Measurements from ENCODE around the gene RECQL5. TPM values are rescaled to one million over a fixed set of nuclear protein-coding genes. Genes with fewer than 3 reads are reported as not detected.

The RECQL5 gene
- total and polyA plus RNA-seq, 4 donors: 16.4 to 32.5 (median 29.8) TPM

GRCh38 chr17:75604034-75604695 is 62.8 kb downstream of the RECQL5 start:
- no peak overlapping the region for H3K9ac ChIP-seq (ENCODE audit: insufficient read depth in 1 of 2, low read length in 2 of 2)
- no peak overlapping the region for H3K4me3 ChIP-seq
- no peak overlapping the region for H3K27ac ChIP-seq (ENCODE audit: low read depth in 1 of 2, low read length in 1 of 2)
- no peak for DNase-seq
- no peaks in the 10 kb centered on the region for H3K27me3 ChIP-seq (ENCODE audit: control insufficient read depth in 3 of 3, insufficient read depth in 3 of 3, low read length in 2 of 3)
- TF ChIP-seq CTCF (IDR thresholded peaks at IDR 0.05; ENCODE audit: control extremely low read depth, extremely low read depth): no peak
- 75 to 86% methylated on average over 12 of the region's 12 CpGs for WGBS, 2 donors
- ATAC-seq (ENCODE audit: insufficient read depth, low FRiP score): no peak
- H3K4me1 ChIP-seq (ENCODE audit: control insufficient read depth in 5 of 5, insufficient read depth in 5 of 5, low read length in 5 of 5): peaks cover 0 to 2% (median 0%) of the 10 kb centered on the region in 5 donors
- no peaks in the 10 kb centered on the region for H3K9me3 ChIP-seq (ENCODE audit: control insufficient read depth in 4 of 4, insufficient read depth in 3 of 4, low read length in 3 of 4)
- peaks cover 0 to 2% (median 0%) of the 10 kb centered on the region in 4 donors for H3K36me3 ChIP-seq (ENCODE audit: control insufficient read depth in 4 of 4, insufficient read depth in 4 of 4, low read length in 4 of 4)

- ATAC-seq (ENCODE audit: insufficient read depth, low FRiP score) (no peak), DNase-seq (no peak)
- Histone ChIP-seq H3K4me1 (ENCODE audit: control insufficient read depth in 5 of 5, insufficient read depth in 5 of 5, low read length in 5 of 5) (peaks cover 0 to 2% (median 0%) of the 10 kb centered on the region in 5 donors), H3K4me3 (no peak overlapping the region), H3K36me3 (ENCODE audit: control insufficient read depth in 4 of 4, insufficient read depth in 4 of 4, low read length in 4 of 4) (peaks cover 0 to 2% (median 0%) of the 10 kb centered on the region in 4 donors), H3K9me3 (ENCODE audit: control insufficient read depth in 4 of 4, insufficient read depth in 3 of 4, low read length in 3 of 4) (no peaks in the 10 kb centered on the region), H3K27ac (ENCODE audit: low read depth in 1 of 2, low read length in 1 of 2) (no peak overlapping the region), H3K27me3 (ENCODE audit: control insufficient read depth in 3 of 3, insufficient read depth in 3 of 3, low read length in 2 of 3) (no peaks in the 10 kb centered on the region), H3K9ac (ENCODE audit: insufficient read depth in 1 of 2, low read length in 2 of 2) (no peak overlapping the region)
- no peak for TF ChIP-seq CTCF (IDR thresholded peaks at IDR 0.05; ENCODE audit: control extremely low read depth, extremely low read depth)
- 81 to 88% methylated on average over 9 of the region's 9 CpGs for WGBS, 2 donors
Observed at GRCh38 chr17:75603123-75603522, 63.8 kb downstream of the RECQL5 start.

GRCh38 chr17:75602644-75603043 is 64.3 kb downstream of the RECQL5 start:
- no peak for TF ChIP-seq CTCF (IDR thresholded peaks at IDR 0.05; ENCODE audit: control extremely low read depth, extremely low read depth)
- no peaks in the 10 kb centered on the region for H3K9me3 ChIP-seq (ENCODE audit: control insufficient read depth in 4 of 4, insufficient read depth in 3 of 4, low read length in 3 of 4)
- WGBS, 2 donors: 93 to 96% methylated on average over 11 to 12 of the region's 12 CpGs
- H3K27ac ChIP-seq (ENCODE audit: low read depth in 1 of 2, low read length in 1 of 2): no peak overlapping the region
- DNase-seq (no peak), ATAC-seq (ENCODE audit: insufficient read depth, low FRiP score) (no peak)
- no peak overlapping the region for H3K9ac ChIP-seq (ENCODE audit: insufficient read depth in 1 of 2, low read length in 2 of 2)
- peaks cover 0 to 2% (median 0%) of the 10 kb centered on the region in 4 donors for H3K36me3 ChIP-seq (ENCODE audit: control insufficient read depth in 4 of 4, insufficient read depth in 4 of 4, low read length in 4 of 4)
- peaks cover 0 to 2% (median 0%) of the 10 kb centered on the region in 5 donors for H3K4me1 ChIP-seq (ENCODE audit: control insufficient read depth in 5 of 5, insufficient read depth in 5 of 5, low read length in 5 of 5)
- no peak overlapping the region for H3K4me3 ChIP-seq
- no peaks in the 10 kb centered on the region for H3K27me3 ChIP-seq (ENCODE audit: control insufficient read depth in 3 of 3, insufficient read depth in 3 of 3, low read length in 2 of 3)

Measured in lung (tissue), 12 donors.